Activated CD8-positive, alpha-beta memory T cell treated with anti-CD3 and anti-CD28 coated beads, Interleukin-2, amount 50 U/mL, for 48 hours (primary cell): Measurements from ENCODE around the gene SERPINA10.

Source experiments
- DNase-seq: peaks from one replicate; pipeline ENCODE4 v3.0.0-alpha.2; 2020

SERPINA10 gene, protein sequence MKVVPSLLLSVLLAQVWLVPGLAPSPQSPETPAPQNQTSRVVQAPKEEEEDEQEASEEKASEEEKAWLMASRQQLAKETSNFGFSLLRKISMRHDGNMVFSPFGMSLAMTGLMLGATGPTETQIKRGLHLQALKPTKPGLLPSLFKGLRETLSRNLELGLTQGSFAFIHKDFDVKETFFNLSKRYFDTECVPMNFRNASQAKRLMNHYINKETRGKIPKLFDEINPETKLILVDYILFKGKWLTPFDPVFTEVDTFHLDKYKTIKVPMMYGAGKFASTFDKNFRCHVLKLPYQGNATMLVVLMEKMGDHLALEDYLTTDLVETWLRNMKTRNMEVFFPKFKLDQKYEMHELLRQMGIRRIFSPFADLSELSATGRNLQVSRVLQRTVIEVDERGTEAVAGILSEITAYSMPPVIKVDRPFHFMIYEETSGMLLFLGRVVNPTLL

DNA sequence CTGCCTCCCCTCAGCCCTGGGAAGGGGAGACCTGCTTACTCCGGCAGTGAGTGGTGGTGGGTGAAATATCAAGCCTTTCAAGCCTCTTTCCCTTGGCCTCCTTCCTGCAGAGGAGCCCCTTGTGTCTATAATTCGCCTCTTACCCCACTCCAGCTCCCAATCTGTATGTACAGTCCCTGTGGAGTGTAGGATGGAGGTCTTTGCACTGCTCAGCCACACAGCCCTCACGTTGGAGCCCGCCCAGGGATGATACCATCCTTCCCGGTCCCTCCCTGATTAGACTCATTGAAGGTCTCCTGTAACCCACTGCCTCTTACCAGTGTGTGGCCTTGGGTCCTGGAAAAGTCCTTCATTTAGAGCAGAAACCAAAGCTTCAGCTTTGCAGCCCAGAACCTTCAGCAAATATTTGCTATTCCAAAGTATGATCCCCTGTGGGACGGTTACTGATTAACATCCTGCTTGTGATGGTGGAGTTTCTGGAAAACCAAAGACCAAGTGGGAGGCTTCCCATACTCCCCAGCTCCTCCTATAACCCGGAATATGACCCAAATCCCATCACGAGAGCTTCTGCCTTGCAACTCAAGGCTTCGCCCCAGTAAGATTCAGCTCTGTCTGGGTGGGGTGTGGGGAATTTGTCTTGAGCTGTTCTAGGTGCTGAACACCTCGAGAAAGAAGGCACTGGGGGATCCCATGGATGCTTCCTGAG lies at the start of gene SERPINA10:
Gene SERPINA10 (minus strand): TSS at position 397 of the 706 bp plus-strand sequence. CDS start 2,675 bp downstream, outside the sequence.
- DNase-seq, result no peak

DNA sequence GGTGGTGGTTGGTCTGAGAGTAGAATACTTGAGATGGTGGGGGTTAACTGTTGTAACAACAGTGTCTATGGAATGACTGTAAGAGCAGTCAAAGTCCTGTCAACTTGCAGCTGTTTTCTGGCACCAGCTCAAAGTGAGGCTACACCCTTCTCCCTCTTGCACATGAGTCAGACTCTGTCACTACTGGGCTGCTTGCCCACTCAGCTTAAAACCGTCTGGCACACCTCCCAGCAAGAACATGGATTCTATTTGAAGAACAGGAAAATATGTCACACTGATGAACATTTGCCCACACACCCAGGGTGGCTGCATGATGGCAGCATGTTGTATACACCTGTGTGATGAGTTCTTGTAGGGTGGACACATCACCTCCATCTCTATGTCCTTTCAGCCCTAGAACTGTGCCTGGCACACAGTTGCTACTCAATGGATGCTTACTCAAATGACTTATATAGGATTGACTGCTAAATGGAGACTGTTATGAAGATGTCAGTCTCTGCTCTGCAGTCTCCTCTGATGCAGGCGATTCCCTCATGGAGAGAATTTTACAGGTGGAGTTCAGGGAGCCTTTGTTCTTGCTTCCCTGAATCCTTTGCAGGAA lies 49.4 kb upstream of the SERPINA10 start:
- no peak for DNase-seq

DNA sequence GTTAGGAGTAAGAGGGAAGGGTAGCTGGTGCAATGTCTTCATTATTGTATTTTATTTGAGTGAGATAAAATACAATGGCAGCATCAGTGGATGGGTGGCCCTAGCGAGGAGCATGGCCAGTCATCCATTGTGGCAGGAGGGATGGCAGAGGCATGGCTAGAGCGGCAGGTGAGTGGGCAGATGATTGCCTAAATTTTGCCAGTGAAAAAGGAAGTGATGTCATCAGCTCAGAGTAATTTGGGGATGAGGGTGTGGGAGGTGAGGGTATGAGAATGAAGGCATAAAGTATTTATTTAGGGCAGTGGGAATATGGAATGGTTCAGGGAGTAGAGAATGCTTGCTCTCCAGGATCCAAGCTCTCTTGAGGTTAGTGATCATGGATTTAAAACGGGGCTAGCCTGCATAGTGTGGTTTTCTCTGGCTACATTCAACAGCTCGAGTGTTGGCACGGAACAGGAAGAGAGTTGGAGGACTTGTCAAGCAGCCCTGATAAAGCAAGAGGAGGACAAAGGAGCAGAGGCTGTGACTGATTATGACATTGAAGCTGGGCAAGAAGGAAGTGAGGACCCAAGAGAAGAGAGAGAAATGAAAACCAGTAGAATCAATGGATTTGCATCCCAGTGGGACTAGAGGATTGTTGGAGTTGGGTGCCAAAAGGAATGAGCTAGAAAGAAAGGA lies 48.7 kb upstream of the SERPINA10 start:
- DNase-seq, result no peak

DNA sequence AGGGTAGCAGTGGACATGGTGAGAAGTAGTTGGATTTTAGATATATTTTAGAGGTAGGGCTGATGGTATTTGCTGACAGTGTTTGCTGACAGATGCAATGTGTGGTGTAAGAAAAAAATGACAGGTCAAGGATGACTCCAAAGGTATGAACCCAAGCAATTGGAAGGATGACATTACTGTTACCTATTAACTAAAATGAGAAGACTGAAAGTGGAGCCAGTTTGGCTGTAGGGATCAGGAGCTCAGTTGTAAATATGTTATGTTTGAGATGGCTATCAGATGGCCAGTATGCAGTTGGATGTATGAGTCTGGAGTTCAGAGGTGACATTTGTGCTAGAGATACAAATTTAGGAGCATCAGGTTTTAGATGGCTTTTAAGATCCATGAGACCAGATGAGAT lies 47.5 kb upstream of the SERPINA10 start:
- no peak for DNase-seq

DNA sequence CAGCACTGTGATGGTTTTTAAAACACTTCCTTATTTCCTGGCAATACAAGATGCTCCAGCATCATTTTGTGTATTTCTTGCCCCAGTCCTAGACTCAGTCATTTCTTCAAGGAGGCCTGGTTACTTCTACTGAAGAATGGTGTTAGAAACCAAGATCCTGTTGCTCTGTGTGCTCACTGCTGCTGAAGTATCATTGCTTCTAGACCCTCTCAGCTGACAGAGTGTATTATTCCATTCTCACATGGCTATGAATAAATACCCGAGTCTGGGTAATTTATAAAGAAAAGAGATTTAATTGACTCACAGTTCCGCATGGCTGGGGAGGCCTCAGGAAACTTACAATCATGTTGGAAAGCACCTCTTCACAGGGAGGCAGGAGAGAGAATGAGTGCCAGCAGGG lies 45.0 kb upstream of the SERPINA10 start:
- no peak for DNase-seq

DNA sequence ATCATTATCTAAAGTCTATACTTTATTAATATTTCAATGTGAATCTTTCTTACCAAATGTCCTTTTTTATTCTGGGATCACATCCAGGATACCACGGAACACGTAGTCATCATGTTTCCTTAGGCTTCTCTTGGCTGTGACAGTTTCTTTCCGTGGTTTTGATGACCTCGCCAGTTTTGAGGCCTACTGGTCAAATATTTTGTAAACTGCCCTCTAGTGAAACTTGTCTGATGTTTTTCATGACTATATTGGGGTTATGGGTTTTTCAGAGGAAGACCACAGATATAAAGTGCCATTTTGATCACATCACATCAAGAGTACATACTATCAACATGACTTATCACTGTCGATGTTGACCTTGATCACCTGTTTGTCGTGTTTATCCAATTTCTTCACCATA lies 44.2 kb upstream of the SERPINA10 start:
- DNase-seq, result no peak

DNA sequence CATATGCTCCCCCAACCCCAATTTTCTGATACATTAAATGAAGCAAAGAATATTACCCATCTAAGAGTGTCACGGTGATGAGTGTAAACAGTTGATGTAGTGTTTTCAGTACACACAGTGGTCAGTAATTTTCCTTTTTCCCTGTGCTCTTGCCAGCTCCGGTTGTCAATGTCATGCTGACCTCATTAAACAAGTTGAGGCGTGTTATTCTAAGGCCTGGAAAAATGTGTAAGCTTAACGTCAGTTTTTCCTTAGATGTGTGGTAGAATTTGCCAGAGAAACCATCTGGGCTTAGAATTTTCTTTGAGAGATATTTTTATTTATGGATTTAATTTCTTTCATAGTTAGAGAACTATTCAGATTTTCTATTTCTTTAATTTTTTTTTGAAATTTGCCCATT lies 41.8 kb upstream of the SERPINA10 start:
- no peak for DNase-seq

DNA sequence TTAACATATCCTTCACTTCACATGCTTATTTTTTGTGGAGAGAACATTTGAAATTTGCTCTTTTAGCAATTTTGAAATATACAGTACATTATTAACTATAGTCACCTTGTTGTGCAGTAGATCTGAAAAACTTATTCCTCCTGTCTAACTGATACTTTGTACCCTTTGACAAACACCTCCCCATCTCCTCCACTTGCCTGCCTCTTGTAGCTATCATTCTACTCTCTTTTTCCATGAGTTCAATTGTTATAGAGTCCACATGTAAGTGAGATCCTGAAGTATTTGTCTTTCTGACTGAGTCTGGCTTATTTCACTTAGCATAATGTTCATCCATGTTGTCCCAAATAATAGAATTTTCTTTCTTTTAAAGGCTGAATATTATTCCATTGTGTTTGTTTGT lies 39.5 kb upstream of the SERPINA10 start:
- no peak for DNase-seq

DNA sequence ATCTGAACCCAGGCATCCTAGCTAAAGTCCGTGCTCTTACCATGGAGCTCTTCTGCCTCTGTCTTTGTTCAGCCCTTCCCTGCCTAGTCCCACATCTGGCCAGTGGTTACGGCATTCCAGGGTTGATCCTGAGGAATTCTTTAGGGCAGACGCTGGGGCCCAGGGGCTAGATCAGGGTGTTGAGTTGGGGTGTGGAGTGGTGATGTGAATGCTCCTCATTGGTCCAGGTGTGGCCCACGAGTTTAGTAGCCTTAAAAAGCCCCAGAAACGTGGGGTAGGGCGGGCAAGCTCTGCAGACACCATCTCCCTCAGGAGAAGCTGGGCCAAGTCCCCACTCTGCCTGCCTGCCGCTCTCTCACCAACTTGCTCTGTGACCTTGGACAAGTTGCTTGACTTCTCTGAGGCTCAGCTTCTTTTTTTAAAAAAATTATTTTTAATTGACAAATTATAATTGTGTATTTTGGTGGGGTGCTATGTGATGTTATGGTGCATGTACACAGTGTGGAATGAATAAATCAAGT lies 39.1 kb upstream of the SERPINA10 start:
- DNase-seq, result no peak

DNA sequence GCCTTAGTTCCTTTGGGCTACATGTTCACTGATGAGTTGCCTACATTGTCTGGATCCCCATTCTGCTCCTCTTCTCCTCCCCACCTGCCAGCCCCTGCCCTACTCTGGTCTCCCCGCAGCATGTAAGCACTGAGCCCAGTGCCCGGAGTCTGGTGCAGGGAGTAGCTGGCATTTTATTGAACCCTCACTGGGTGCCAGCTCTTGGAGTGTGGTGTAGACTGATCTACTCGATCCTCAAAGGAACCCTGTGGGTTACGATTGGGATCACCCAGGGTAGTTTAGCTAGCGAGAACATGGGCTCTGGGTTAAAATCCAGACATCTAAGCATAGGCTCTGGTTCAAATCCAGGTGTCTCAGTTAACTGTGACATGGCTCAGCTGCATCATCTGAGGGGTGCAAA lies 38.4 kb upstream of the SERPINA10 start:
- DNase-seq, result no peak

DNA sequence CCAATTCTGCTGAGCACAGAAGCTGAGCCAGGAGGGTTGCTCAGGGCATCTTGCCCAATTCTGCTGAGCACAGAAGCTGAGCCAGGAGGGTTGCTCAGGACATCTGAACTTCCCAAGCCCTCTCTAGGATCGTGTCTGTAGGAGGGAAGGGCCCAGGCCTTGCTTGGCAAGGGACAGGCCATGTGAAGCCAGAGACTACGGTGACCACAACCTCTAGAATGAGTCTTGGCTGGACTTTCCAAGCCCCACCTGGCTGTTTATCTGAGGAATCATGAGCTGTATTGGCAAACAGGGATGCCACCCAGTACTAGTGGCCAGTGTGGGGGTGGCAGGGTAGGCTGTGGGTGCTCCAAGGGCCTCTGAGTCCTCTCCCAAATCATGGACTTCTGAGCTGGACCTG lies 37.8 kb upstream of the SERPINA10 start:
- no peak for DNase-seq

DNA sequence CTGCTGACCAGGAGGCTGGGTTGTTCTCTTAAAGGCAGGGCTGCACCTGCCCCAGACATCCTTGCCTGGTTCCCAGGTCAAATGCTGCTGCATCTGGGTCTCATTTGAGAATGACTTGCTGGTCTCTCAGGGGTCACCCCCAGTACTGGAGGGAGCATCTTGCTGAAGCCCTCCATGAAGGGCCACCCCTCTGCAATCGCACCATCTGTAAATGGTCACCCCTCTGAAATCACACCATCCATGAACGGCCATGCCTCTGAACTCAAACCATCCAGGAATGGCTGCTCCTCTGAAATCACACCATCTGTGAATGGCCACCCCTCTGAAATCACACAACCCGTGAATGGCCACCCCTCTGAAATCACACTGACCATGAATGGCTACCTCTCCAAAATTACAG lies 37.4 kb upstream of the SERPINA10 start:
- DNase-seq, result no peak

DNA sequence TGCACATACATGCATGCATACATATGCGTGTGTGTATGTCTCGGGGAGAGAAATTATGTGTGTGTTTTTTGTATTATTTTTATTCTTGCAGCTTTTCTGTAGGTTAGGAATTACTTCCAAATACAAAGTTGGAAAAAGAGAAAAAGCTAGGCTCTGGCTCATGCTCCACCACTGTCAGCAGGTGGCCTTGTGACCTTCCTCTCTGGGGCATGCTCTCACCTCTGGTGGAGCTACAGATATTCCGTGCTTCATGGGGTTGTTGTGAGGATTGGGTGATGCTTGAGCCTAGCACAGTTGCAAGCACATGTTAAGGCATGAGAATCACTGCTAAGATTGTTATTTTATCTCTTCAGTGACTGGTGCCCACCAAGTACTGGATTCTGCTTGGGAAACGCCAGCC lies 36.8 kb upstream of the SERPINA10 start:
- no peak for DNase-seq

DNA sequence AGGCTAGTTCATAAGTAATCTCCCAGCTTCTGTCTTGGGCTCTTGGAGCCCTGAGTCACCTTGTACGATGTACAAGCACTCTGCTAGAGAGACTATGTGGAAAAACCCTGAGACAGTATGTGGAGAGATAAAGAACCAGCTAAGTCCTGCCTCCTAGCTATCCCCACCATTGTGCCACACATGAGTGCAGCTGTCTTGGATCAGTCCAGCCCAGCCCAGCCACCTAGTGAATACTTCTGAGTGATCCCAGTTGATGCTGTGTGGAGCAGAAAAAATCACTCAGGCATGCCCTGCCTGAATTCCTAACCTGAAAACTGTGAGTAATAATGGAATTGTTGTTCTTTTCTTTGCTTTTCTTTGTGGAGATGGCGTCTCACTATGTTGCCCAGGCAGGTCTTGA lies 35.1 kb upstream of the SERPINA10 start:
- DNase-seq, result no peak

DNA sequence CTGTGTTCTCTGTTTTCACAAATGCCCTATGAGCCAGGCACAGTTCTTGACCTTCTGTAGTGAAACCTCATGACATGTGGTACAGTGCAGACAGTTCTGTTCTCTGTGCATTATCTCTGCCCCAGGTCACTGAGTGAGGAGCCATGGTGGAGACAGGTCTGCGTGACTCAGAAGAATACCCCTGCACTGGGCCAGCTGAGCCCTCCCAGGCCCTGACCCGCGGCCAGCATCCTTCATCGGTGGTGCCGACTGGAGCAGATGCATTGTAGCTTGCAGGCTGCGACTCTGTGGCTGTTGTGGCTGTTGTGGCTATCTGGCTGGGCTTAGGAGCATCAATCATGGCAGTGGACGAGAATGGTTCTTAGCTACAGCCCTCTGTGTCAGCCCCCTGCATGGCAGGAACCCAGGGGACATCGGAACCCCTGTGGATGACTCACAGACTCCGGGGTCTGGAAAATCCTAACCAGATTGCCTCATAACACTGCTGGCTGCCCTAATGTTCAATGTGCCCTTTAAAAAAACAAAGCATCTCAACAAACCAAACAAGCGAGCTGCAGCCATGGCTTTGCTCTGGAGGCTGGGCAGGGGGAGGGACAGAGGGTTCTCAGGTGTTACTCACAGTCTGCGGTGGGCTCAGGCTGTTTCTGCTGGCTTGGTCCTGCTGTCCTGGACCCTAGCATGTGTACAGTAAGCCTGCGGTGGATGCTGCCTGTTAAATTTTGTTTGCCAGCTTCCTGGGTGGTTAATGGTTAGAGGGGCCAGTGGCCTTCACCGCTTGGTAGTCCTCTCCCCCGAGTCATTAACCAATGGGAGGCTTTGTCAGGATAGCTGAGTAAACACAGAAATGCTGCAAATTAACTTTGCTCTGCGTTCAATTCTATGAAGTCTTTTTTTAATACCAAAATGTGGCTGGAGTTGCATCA lies 29.8 kb upstream of the SERPINA10 start, which contains the start of gene SERPINA6:
Gene SERPINA6 (minus strand): TSS at position 689 of the 923 bp plus-strand sequence. CDS start 8,688 bp downstream, outside the sequence.
- DNase-seq, result no peak

DNA sequence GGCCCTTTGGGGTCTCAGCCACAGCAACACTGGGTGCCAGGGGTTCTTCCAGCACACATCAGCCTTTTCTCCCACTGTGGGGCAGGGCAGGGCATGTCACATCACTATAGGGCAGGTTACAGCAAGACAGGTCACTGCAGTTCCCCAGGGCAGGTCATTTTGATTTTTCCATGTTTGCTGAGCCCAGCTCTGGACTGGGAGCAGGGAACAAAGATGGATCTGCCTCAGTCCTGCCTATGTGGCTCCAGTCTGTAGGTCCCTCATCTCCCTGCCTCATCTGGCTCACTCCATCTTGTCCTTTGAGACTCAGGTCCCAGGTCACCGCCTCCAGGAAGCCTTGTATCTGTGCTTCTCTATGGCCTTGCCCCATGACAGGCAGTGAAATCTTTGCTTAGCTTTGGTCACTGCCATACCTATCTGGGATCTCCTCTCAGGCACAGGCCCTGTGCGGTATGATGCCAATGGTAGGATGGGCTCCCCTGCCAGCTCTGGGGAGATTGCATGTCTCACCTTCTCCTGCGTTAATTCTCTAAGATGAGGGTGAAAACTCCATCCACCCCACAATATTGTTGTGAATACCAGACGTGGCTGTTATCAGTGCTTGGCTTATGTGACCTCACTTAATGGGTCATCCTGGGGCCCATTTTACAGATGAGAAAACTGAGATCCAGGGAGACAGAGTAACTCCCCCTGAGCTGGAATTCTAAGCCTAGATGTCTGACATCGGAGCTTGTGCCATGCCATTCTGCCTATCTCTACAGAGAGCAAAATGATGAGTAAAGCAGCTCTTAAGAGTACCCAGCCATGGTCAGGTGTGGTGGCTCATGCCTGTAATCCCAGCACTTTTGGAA lies 28.6 kb upstream of the SERPINA10 start:
- DNase-seq, result no peak

DNA sequence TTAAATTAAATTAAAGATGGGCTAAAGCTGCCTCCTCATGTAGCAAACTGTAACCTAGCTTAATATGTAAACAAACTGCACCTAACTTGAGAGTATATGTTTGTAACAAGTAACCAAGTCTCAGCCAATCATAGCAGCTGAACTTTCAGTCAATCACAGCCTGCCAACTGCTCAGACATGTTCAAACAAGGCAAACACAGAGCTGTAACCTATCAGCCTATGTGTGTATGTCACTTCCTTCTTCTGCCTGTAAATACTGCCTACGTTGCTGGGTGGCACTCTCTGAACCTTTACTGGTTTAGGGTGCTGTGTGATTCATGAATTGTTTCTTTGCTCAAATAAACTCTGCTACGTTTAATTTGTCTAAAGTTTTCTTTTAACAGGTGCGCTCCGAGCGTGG lies 27.2 kb upstream of the SERPINA10 start:
- DNase-seq, result no peak

DNA sequence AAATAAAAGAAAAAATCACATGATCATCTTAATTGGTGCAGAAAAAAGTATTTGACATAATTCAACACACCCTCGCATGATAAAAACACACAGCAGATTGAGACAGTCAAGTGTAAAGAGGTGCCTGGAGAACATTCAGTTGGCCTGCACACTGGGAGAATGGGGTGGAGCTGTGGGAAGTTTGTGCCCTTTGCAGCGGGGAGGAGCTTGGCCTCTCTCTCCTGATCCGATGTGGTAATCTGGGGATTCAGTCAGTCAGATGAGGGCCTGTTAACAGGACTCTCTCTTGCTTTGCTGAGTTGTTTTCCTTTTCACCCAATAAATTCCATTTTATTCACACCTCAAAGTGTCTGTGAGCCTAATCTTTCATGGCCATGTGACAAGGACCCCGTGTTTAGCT lies 24.2 kb upstream of the SERPINA10 start:
- no peak for DNase-seq

DNA sequence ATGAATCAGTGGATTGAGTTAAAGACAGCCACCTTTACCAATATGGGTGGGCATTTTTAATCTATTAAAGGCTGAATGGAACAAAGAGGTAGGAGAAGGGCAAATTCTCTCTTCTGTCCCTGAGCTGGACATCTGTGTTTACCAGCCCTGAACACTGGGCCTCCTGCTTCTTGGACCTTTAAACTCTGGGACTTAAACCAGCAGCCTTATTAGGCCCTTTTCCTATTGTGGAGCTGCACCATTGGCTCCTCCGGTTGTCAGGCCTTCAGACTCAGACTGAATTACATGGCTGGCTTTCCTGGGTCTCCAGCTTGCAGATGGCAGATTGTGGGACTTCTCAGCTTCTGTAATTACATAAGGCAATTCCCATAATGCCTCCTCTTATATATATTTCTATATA lies 23.6 kb upstream of the SERPINA10 start:
- DNase-seq, result no peak

DNA sequence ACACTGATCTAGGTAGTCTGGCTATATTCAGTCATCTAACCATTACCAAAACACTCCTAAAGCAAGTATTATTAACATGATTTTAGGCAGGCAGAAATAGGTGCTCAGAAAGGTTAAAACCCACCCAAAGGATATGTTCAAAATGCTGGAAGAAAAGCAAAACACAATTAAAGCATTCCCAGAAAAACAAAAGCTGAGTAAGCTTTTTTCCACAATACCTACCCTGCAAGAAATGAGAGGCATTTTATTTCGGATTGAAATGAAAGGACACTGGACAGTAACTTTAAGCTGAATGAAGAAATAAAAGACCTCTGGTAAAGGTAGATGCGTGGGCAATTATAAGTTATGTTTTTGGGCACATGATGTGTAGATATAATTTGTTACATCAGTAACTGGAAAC lies 21.8 kb upstream of the SERPINA10 start:
- no peak for DNase-seq
